Measurements from ENCODE around the gene ZDHHC7. TPM values are rescaled to one million over a fixed set of nuclear protein-coding genes. Genes with fewer than 3 reads are reported as not detected.

Gene ZDHHC7
- total RNA-seq, 1 donor from 2014 or later: 59.2 TPM

GRCh38 chr16:84963066-84963465 lies 48.3 kb downstream of the ZDHHC7 start:
- Histone ChIP-seq H3K27me3 (ENCODE audit: insufficient read depth, low read length) (peaks cover 9% of the 10 kb centered on the region), H3K4me1 (ENCODE audit: insufficient read depth, low read length) (no peaks in the 10 kb centered on the region), H2AFZ (ENCODE audit: low read depth, low read length) (no peak overlapping the region), H4K20me1 (ENCODE audit: insufficient read depth, low read length) (no peaks in the 10 kb centered on the region), H3K4me2 (ENCODE audit: low read length) (no peak overlapping the region), H3K79me2 (ENCODE audit: insufficient read depth, low read length) (no peaks in the 10 kb centered on the region), H3K4me3 (ENCODE audit: insufficient read depth, low read depth, low read length) (no peak overlapping the region), H3K9ac (ENCODE audit: low read length) (no peak overlapping the region), H3K36me3 (ENCODE audit: insufficient read depth, low read length) (no peaks in the 10 kb centered on the region), H3K27ac (ENCODE audit: low read depth, low read length) (no peak overlapping the region), H3K9me3 (ENCODE audit: insufficient read depth, low read depth, low read length) (peaks cover 5% of the 10 kb centered on the region)
- no peak overlapping the region for H3K4me3 Mint-ChIP-seq (ENCODE audit: unreplicated experiment)
- DNase-seq (ENCODE audit: low read depth) (no peak), FAIRE-seq (no peak)
- peaks cover 3% of the 10 kb centered on the region for H3K4me1 Mint-ChIP-seq (ENCODE audit: low read depth, unreplicated experiment)
- no peak for TF ChIP-seq EZH2 (IDR thresholded peaks at IDR 0.05; ENCODE audit: insufficient read depth, low read length)
- TF ChIP-seq CTCF (IDR thresholded peaks at IDR 0.05; ENCODE audit: insufficient read depth, low read depth, low read length): no peak
- no peak overlapping the region for H3K27ac Mint-ChIP-seq (ENCODE audit: unreplicated experiment)
- no peaks in the 10 kb centered on the region for H3K36me3 Mint-ChIP-seq (ENCODE audit: low read depth, unreplicated experiment)
- H3K9me3 Mint-ChIP-seq (ENCODE audit: unreplicated experiment): peaks cover 3% of the 10 kb centered on the region
- H3K27me3 Mint-ChIP-seq (ENCODE audit: low read depth, unreplicated experiment): peaks cover 38% of the 10 kb centered on the region

GRCh38 chr16:84960942-84961341 lies 50.4 kb downstream of the ZDHHC7 start:
- H3K36me3 Mint-ChIP-seq (ENCODE audit: low read depth, unreplicated experiment): no peaks in the 10 kb centered on the region
- TF ChIP-seq EZH2 (IDR thresholded peaks at IDR 0.05; ENCODE audit: insufficient read depth, low read length) (no peak), CTCF (IDR thresholded peaks at IDR 0.05; ENCODE audit: insufficient read depth, low read depth, low read length) (no peak)
- Histone ChIP-seq H3K27ac (ENCODE audit: low read depth, low read length) (no peak overlapping the region), H3K36me3 (ENCODE audit: insufficient read depth, low read length) (no peaks in the 10 kb centered on the region), H3K4me2 (ENCODE audit: low read length) (no peak overlapping the region), H3K9ac (ENCODE audit: low read length) (no peak overlapping the region), H4K20me1 (ENCODE audit: insufficient read depth, low read length) (no peaks in the 10 kb centered on the region), H3K79me2 (ENCODE audit: insufficient read depth, low read length) (no peaks in the 10 kb centered on the region), H3K4me1 (ENCODE audit: insufficient read depth, low read length) (no peaks in the 10 kb centered on the region), H3K27me3 (ENCODE audit: insufficient read depth, low read length) (peaks cover 9% of the 10 kb centered on the region), H3K4me3 (ENCODE audit: insufficient read depth, low read depth, low read length) (no peak overlapping the region), H3K9me3 (ENCODE audit: insufficient read depth, low read depth, low read length) (peaks cover 4% of the 10 kb centered on the region), H2AFZ (ENCODE audit: low read depth, low read length) (no peak overlapping the region)
- H3K4me3 Mint-ChIP-seq (ENCODE audit: unreplicated experiment): no peak overlapping the region
- H3K27ac Mint-ChIP-seq (ENCODE audit: unreplicated experiment): no peak overlapping the region
- peaks cover 40% of the 10 kb centered on the region for H3K27me3 Mint-ChIP-seq (ENCODE audit: low read depth, unreplicated experiment)
- peaks cover 3% of the 10 kb centered on the region for H3K4me1 Mint-ChIP-seq (ENCODE audit: low read depth, unreplicated experiment)
- DNase-seq (ENCODE audit: low read depth) (no peak), FAIRE-seq (no peak)
- peaks cover 1% of the 10 kb centered on the region for H3K9me3 Mint-ChIP-seq (ENCODE audit: unreplicated experiment)

GRCh38 chr16:84959784-84960417 lies 51.4 kb downstream of the ZDHHC7 start:
- Histone ChIP-seq H3K4me1 (ENCODE audit: insufficient read depth, low read length) (no peaks in the 10 kb centered on the region), H3K9me3 (ENCODE audit: insufficient read depth, low read depth, low read length) (no peaks in the 10 kb centered on the region), H3K27ac (ENCODE audit: low read depth, low read length) (no peak overlapping the region), H3K27me3 (ENCODE audit: insufficient read depth, low read length) (peaks cover 9% of the 10 kb centered on the region), H3K4me3 (ENCODE audit: insufficient read depth, low read depth, low read length) (no peak overlapping the region), H3K79me2 (ENCODE audit: insufficient read depth, low read length) (no peaks in the 10 kb centered on the region), H3K36me3 (ENCODE audit: insufficient read depth, low read length) (no peaks in the 10 kb centered on the region), H4K20me1 (ENCODE audit: insufficient read depth, low read length) (no peaks in the 10 kb centered on the region), H3K9ac (ENCODE audit: low read length) (no peak overlapping the region), H3K4me2 (ENCODE audit: low read length) (no peak overlapping the region), H2AFZ (ENCODE audit: low read depth, low read length) (no peak overlapping the region)
- H3K4me1 Mint-ChIP-seq (ENCODE audit: low read depth, unreplicated experiment): peaks cover 3% of the 10 kb centered on the region
- peaks cover 35% of the 10 kb centered on the region for H3K27me3 Mint-ChIP-seq (ENCODE audit: low read depth, unreplicated experiment)
- DNase-seq (ENCODE audit: low read depth) (no peak), FAIRE-seq (no peak)
- no peak overlapping the region for H3K27ac Mint-ChIP-seq (ENCODE audit: unreplicated experiment)
- TF ChIP-seq EZH2 (IDR thresholded peaks at IDR 0.05; ENCODE audit: insufficient read depth, low read length): no peak
- no peak for TF ChIP-seq CTCF (IDR thresholded peaks at IDR 0.05; ENCODE audit: insufficient read depth, low read depth, low read length)
- H3K9me3 Mint-ChIP-seq (ENCODE audit: unreplicated experiment): no peaks in the 10 kb centered on the region
- H3K4me3 Mint-ChIP-seq (ENCODE audit: unreplicated experiment): no peak overlapping the region
- H3K36me3 Mint-ChIP-seq (ENCODE audit: low read depth, unreplicated experiment): no peaks in the 10 kb centered on the region

Data from astrocyte (in vitro differentiated cells and primary cell).